ENCODE results near the gene ACTL7A. TPM values are rescaled to one million over a fixed set of nuclear protein-coding genes. Genes with fewer than 3 reads are reported as not detected.

The ACTL7A gene
- total and polyA plus RNA-seq, 9 of the 15 experiments (the other 6 are each of a cell fraction or from before 2014, with no cell fraction given), result not detected

DNA sequence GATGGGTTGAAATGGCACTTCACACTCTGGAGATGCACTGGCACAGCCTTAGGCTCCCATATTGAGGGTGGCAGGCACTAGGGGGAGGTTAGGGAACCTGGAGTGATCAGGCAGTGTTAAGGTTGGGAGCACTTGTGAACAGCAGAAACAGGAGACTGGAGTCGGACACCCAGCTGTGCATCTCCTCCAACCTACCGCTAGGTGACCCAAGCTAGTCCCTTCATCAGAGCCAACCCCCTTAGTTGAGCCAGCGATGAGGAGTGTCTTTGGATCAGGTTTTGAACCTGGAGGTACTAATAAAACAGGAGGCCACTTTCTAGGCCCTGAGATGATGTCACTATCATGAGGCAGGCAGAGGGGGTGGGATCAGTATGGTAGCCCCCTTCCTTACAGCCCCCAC lies 8.0 kb upstream of the ACTL7A start:
- Histone ChIP-seq H3K4me2 (ENCODE audit: insufficient read depth, low read length) (no peak overlapping the region), H3K9me1 (ENCODE audit: control insufficient read depth, insufficient read depth, low read length) (no peaks in the 10 kb centered on the region), H3K27ac (ENCODE audit: extremely low read depth, low read depth, low read length) (no peak overlapping the region), H3K27me3 (ENCODE audit: control insufficient read depth in 2 of 2, insufficient read depth in 2 of 2, low read length in 2 of 2) (peaks cover 40 to 45% of the 10 kb centered on the region in 2 experiments), H3K79me2 (ENCODE audit: control insufficient read depth, insufficient read depth, low read length) (no peaks in the 10 kb centered on the region), H3K9ac (ENCODE audit: insufficient read depth in 1 of 2, low read depth in 2 of 2, low read length in 2 of 2) (no peak overlapping the region), H3K4me3 (no peak overlapping the region), H2AFZ (ENCODE audit: low read depth, low read length) (no peak overlapping the region), H3K36me3 (ENCODE audit: control insufficient read depth, insufficient read depth, low read length) (no peaks in the 10 kb centered on the region), H3K9me3 (replicated peaks; ENCODE audit: control insufficient read depth, insufficient read depth, low read depth, low read length) (no peaks in the 10 kb centered on the region), H4K20me1 (replicated peaks; ENCODE audit: control insufficient read depth, insufficient read depth, low read length) (no peaks in the 10 kb centered on the region; the same call in 1 of the 2 replicates), H3K4me1 (replicated peaks in 1 of 2; ENCODE audit: control insufficient read depth in 2 of 2, insufficient read depth in 2 of 2, low read length in 2 of 2) (peaks cover 0 to 15% of the 10 kb centered on the region in 2 experiments; a peak in 1 of 5 replicates)
- in situ Hi-C loops (cut with MboI), result no loop called here
- peak; percentile 81 for FAIRE-seq
- peak; percentile 55 to 64 (median 63) for DNase-seq (ENCODE audit: extremely low read depth in 1 of 4, low spot score in 3 of 4)
- intact Hi-C loops (cut with micrococcal nuclease), result loop anchor here (10.0 kb wide), 1 partner anchor 371 kb away; no protein-coding TSS in a partner anchor
- peak; percentile 91 for ATAC-seq
- no peak for TF ChIP-seq ZNF253 (CRISPR knock-in tag; conservative IDR thresholded peaks at IDR 0.05)
- TF ChIP-seq RAD21 (CRISPR knock-in tag; conservative IDR thresholded peaks at IDR 0.05 in 1 of 2, IDR thresholded peaks at IDR 0.05 in 1 of 2), result peak in 1 of 2 experiments; percentile 40; a peak in 2 of 4 replicates
- no peak for TF ChIP-seq YBX1 (IDR thresholded peaks at IDR 0.05)
- TF ChIP-seq, protein P1, sequence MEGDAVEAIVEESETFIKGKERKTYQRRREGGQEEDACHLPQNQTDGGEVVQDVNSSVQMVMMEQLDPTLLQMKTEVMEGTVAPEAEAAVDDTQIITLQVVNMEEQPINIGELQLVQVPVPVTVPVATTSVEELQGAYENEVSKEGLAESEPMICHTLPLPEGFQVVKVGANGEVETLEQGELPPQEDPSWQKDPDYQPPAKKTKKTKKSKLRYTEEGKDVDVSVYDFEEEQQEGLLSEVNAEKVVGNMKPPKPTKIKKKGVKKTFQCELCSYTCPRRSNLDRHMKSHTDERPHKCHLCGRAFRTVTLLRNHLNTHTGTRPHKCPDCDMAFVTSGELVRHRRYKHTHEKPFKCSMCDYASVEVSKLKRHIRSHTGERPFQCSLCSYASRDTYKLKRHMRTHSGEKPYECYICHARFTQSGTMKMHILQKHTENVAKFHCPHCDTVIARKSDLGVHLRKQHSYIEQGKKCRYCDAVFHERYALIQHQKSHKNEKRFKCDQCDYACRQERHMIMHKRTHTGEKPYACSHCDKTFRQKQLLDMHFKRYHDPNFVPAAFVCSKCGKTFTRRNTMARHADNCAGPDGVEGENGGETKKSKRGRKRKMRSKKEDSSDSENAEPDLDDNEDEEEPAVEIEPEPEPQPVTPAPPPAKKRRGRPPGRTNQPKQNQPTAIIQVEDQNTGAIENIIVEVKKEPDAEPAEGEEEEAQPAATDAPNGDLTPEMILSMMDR (IDR thresholded peaks at IDR 0.05 in 2 of 3, conservative IDR thresholded peaks at IDR 0.05 in 1 of 3; ENCODE audit: insufficient read depth in 2 of 3, low read depth in 1 of 3, low read length in 3 of 3), result peak; percentile 55 to 63 (median 60)
- TF ChIP-seq, protein P2, sequence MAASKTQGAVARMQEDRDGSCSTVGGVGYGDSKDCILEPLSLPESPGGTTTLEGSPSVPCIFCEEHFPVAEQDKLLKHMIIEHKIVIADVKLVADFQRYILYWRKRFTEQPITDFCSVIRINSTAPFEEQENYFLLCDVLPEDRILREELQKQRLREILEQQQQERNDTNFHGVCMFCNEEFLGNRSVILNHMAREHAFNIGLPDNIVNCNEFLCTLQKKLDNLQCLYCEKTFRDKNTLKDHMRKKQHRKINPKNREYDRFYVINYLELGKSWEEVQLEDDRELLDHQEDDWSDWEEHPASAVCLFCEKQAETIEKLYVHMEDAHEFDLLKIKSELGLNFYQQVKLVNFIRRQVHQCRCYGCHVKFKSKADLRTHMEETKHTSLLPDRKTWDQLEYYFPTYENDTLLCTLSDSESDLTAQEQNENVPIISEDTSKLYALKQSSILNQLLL (CRISPR knock-in tag; IDR thresholded peaks at IDR 0.05; ENCODE audit: borderline replicate concordance), result no peak
- TF ChIP-seq, protein P3, sequence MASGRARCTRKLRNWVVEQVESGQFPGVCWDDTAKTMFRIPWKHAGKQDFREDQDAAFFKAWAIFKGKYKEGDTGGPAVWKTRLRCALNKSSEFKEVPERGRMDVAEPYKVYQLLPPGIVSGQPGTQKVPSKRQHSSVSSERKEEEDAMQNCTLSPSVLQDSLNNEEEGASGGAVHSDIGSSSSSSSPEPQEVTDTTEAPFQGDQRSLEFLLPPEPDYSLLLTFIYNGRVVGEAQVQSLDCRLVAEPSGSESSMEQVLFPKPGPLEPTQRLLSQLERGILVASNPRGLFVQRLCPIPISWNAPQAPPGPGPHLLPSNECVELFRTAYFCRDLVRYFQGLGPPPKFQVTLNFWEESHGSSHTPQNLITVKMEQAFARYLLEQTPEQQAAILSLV (tag; IDR thresholded peaks at IDR 0.05), result no peak
- TF ChIP-seq SMC3 (conservative IDR thresholded peaks at IDR 0.05; ENCODE audit: insufficient read depth, low read depth, low read length), result peak; percentile 23; the same call in 1 of the 2 replicates
- WGBS (ENCODE audit: insufficient coverage, low coverage, missing lambda C conversion rate), result 0% methylated on average over 3 of the region's 3 CpGs
- ChIA-PET CTCF (ENCODE audit: low intra/inter-chr PET ratio) (no interaction called here), POLR2A (interaction anchor here (0.7 to 1.5 kb wide), 3 partner anchors 14 to 332 kb away, joined by 3 to 4 read pairs (median 3); no protein-coding TSS in a partner anchor)
- no TSS peak for BruUV-seq (replicated peaks)

Measured in K562 (cell line).